Measurements from ENCODE around the gene SLC24A4. TPM values are rescaled to one million over a fixed set of nuclear protein-coding genes. Genes with fewer than 3 reads are reported as not detected.

The SLC24A4 gene
- total RNA-seq, 1 donor = not detected

DNA sequence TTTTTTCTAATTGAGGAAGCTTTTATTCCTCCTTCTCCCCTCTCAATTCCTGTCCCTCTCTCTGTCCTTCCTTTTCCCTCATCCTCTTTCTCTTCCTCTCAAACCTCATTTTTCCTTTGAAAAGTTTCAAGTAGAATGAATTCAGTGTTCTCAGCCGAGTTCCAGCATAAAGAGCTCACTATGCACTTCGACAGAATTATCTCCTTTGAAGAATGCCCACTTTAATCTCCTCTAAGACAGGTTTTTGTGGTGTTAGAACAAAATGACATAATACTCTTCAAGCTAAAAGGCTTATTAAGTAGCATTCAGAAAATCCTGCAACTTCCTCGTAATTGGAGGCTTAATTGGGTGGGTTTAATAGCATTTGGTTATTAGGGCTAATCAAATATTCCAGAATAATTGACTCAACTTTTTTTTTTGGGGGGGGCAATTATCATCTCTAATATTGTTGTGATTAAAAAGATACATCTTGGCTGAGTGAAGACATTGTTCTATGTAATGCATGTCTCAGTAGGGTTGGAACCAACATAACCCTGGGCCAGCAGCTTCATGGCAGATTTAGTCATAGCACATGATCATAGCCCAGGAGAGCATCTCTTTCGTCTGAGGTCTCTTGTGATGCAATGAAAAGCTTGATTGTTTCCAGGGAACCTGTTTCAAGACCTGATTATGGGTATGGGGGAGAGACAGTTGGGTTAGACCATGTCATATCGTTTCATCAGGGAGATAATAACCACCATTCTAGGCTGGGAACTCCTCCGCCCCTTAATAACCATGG, 25.0 kb upstream of the SLC24A4 start:
- TF ChIP-seq, protein P1, sequence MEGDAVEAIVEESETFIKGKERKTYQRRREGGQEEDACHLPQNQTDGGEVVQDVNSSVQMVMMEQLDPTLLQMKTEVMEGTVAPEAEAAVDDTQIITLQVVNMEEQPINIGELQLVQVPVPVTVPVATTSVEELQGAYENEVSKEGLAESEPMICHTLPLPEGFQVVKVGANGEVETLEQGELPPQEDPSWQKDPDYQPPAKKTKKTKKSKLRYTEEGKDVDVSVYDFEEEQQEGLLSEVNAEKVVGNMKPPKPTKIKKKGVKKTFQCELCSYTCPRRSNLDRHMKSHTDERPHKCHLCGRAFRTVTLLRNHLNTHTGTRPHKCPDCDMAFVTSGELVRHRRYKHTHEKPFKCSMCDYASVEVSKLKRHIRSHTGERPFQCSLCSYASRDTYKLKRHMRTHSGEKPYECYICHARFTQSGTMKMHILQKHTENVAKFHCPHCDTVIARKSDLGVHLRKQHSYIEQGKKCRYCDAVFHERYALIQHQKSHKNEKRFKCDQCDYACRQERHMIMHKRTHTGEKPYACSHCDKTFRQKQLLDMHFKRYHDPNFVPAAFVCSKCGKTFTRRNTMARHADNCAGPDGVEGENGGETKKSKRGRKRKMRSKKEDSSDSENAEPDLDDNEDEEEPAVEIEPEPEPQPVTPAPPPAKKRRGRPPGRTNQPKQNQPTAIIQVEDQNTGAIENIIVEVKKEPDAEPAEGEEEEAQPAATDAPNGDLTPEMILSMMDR (IDR thresholded peaks at IDR 0.05; ENCODE audit: insufficient read depth, low read length) = no peak
- H3K4me3 ChIP-seq (ENCODE audit: low read depth, low read length) = no peak overlapping the region
- DNase-seq (ENCODE audit: low read depth) = no peak

DNA sequence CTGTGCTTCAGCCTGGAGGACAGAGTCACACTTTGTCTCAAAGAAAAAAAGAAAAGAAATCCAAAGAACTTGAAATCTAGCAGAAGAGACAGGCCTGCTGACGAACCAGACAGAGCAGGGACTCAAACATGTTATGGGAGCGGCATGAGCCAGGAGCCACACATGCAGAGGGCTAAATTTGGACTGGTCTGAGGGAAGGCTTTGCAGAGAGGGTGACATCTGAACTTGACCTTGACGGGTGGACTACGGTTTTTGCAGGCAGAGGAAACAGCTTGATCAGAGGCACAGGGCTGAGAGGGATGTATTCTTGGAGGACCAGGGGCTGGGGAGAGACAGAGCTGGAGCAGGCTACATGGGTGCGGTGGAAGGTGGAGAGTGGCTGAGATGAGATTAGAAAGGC, 20.5 kb upstream of the SLC24A4 start:
- TF ChIP-seq, protein P1 (IDR thresholded peaks at IDR 0.05; ENCODE audit: insufficient read depth, low read length) = no peak
- no peak overlapping the region for H3K4me3 ChIP-seq (ENCODE audit: low read depth, low read length)
- no peak for DNase-seq (ENCODE audit: low read depth)

DNA sequence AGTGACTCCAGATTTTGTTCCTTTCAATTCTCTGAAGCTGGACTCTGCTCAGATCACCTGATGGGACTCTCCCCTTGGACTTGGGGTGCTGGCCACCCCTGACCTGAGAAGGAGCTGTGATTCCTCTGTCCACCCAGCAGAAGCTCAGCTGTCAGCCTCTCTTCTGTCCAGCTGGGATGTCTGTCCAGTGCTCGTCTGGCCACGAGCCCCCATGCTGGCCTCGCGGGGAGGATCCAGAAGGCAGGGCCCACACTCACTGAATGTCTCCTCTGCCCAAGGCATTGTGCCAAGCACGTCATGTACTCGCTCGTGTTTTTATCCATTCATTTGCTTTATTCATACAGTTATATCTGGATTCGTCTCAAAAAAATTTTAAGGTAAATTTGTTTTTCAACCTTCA, 14.2 kb upstream of the SLC24A4 start:
- no peak overlapping the region for H3K4me3 ChIP-seq (ENCODE audit: low read depth, low read length)
- TF ChIP-seq, protein P1 (IDR thresholded peaks at IDR 0.05; ENCODE audit: insufficient read depth, low read length) = no peak
- no peak for DNase-seq (ENCODE audit: low read depth)

DNA sequence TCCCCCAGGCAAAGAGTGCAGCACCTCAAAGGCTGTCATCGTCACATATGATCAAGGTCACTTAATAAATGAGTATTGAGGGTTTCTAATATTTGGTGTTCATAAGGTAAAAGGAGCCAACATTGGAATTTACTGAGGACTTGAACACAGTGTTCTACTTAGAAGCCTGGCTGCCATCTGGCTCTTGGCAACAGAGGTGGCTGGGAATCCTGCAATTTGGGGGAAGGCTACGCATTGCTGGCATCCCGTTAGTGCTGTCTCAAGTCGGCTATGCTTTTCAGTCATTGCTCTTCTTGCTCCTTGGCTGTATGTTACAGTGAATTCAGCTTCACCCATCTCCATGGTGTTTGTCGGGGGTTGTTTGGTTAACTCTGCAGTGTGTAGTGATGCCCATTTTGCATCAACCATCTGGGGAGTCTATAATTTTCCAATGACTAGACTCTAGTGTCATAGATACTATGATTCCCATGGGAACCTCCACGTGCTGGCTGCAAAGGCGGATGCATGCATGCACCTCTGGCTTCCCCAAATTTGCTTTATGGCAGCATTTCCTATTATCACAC, 12.9 kb upstream of the SLC24A4 start:
- no peak overlapping the region for H3K4me3 ChIP-seq (ENCODE audit: low read depth, low read length)
- no peak for DNase-seq (ENCODE audit: low read depth)
- TF ChIP-seq, protein P1 (IDR thresholded peaks at IDR 0.05; ENCODE audit: insufficient read depth, low read length) = no peak

DNA sequence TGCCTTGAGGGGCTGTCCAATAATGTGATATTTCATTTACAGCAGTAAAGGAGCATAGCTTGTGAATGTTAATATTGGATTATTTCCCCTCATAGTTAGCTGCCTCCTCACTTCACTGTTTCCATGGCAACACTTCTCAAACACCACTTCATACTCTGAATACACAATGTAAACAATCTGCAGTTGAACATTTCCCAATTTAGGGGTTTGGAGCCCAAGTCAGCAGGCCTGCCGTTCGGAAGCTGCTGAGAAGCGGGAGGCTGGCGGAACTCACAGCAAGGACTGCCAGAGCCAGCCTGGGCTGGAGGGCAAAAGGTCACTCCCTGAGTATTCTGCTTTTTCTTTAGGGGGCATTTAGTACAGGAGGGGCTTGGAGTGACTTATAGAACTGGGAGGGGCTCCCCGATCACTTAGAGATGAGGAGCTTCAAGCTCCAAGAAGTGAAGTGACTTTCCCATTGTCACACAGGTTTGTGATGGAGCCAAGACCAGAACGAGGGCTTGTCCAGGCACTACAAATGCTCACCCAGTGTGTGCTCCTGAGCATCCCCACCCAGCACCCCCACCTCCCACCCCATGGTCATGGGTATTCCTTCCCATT, 12.1 kb upstream of the SLC24A4 start:
- no peak for DNase-seq (ENCODE audit: low read depth)
- TF ChIP-seq, protein P1 (IDR thresholded peaks at IDR 0.05; ENCODE audit: insufficient read depth, low read length) = no peak
- H3K4me3 ChIP-seq (ENCODE audit: low read depth, low read length) = no peak overlapping the region

DNA sequence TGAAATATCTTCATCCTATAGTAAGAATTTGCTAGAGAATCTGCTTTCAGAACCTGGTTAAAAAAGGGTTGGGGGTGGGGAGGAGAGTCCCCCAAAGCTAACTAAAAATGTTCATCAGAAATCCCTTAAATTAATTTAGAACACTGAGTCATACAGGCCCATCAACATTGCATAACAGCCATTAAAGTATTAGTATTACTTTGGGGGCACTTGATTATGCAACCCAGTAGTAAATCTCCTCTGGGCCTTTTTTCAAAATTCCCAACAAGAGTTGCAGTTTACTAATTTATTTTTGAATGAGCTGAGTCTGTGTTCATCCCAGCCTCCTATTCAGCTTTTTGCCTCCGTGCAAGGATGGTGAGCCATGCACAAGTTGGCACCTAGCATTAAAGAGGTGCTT, 8.8 kb upstream of the SLC24A4 start:
- no peak overlapping the region for H3K4me3 ChIP-seq (ENCODE audit: low read depth, low read length)
- TF ChIP-seq, protein P1 (IDR thresholded peaks at IDR 0.05; ENCODE audit: insufficient read depth, low read length) = no peak
- DNase-seq (ENCODE audit: low read depth) = no peak

Data from fibroblast of the aortic adventitia (primary cell).